Measurements from ENCODE around the gene MED22. TPM values are rescaled to one million over a fixed set of nuclear protein-coding genes. Genes with fewer than 3 reads are reported as not detected.
A peak's percentile ranks its signal among the peaks of the same experiment; 100 is the strongest.

The MED22 gene
- total and polyA plus RNA-seq, 2 of the 8 experiments (the other 6 are each of a cell fraction or from before 2014, with no cell fraction given) = 56.4 to 68.4 TPM

GRCh38 chr9:133335924-133336811 is 11.8 kb downstream of the MED22 start, which contains the start of gene SURF6 (continued):
- TF ChIP-seq BACH1 (IDR thresholded peaks at IDR 0.05; ENCODE audit: low read length) = peak; percentile 72
- TF ChIP-seq CTBP2 (IDR thresholded peaks at IDR 0.05; ENCODE audit: borderline replicate concordance, insufficient read depth, insufficient read length, low read length) = no peak
- peak; percentile 99 for TF ChIP-seq SRF (IDR thresholded peaks at IDR 0.05; ENCODE audit: low read depth, low read length)
- TF ChIP-seq RFX5 (IDR thresholded peaks at IDR 0.05; ENCODE audit: borderline replicate concordance, low read depth, low read length) = no peak
- TF ChIP-seq, protein P1, sequence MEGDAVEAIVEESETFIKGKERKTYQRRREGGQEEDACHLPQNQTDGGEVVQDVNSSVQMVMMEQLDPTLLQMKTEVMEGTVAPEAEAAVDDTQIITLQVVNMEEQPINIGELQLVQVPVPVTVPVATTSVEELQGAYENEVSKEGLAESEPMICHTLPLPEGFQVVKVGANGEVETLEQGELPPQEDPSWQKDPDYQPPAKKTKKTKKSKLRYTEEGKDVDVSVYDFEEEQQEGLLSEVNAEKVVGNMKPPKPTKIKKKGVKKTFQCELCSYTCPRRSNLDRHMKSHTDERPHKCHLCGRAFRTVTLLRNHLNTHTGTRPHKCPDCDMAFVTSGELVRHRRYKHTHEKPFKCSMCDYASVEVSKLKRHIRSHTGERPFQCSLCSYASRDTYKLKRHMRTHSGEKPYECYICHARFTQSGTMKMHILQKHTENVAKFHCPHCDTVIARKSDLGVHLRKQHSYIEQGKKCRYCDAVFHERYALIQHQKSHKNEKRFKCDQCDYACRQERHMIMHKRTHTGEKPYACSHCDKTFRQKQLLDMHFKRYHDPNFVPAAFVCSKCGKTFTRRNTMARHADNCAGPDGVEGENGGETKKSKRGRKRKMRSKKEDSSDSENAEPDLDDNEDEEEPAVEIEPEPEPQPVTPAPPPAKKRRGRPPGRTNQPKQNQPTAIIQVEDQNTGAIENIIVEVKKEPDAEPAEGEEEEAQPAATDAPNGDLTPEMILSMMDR (IDR thresholded peaks at IDR 0.05; ENCODE audit: control extremely low read depth in 1 of 3, insufficient read depth in 1 of 3, low read depth in 1 of 3, low read length in 3 of 3) = peak in 1 of 3 experiments; percentile 1; a peak in 1 of 4 replicates
- TF ChIP-seq FOSL1 (IDR thresholded peaks at IDR 0.05; ENCODE audit: insufficient read depth, low read depth, low read length) = no peak
- peak in 1 of 2 experiments; percentile 13; a peak in 1 of 3 replicates for TF ChIP-seq EP300 (IDR thresholded peaks at IDR 0.05; ENCODE audit: borderline replicate concordance in 1 of 2, low read depth in 2 of 2, low read length in 2 of 2)
- TF ChIP-seq JUND (IDR thresholded peaks at IDR 0.05; ENCODE audit: low read length) = no peak
- TF ChIP-seq YY1 (IDR thresholded peaks at IDR 0.05; ENCODE audit: low read depth, low read length) = peak; percentile 85
- TF ChIP-seq, protein P2, sequence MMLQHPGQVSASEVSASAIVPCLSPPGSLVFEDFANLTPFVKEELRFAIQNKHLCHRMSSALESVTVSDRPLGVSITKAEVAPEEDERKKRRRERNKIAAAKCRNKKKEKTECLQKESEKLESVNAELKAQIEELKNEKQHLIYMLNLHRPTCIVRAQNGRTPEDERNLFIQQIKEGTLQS (IDR thresholded peaks at IDR 0.05; ENCODE audit: insufficient read depth, low read depth, low read length) = no peak
- no peak for TF ChIP-seq SP2 (IDR thresholded peaks at IDR 0.05; ENCODE audit: low read length)
- peak; percentile 75 for TF ChIP-seq CREB1 (IDR thresholded peaks at IDR 0.05)
- peak; percentile 74 for TF ChIP-seq TBP (IDR thresholded peaks at IDR 0.05; ENCODE audit: low read depth, low read length)
- TF ChIP-seq RXRA (IDR thresholded peaks at IDR 0.05; ENCODE audit: insufficient read depth, low read depth, low read length) = no peak
- no peak for TF ChIP-seq RAD21 (IDR thresholded peaks at IDR 0.05 in 1 of 2, conservative IDR thresholded peaks at IDR 0.05 in 1 of 2; ENCODE audit: low read depth in 2 of 2, low read length in 2 of 2)
- peak; percentile 61; the same call in 1 of the 2 replicates for TF ChIP-seq POLR2AphosphoS5 (IDR thresholded peaks at IDR 0.05; ENCODE audit: low read depth, low read length)
- TF ChIP-seq EZH2 (IDR thresholded peaks at IDR 0.05; ENCODE audit: low read depth, low read length, severe bottlenecking) = no peak
- peak; percentile 79 for TF ChIP-seq SP1 (IDR thresholded peaks at IDR 0.05; ENCODE audit: low read depth, low read length)
- no peak for TF ChIP-seq CBX5 (IDR thresholded peaks at IDR 0.05; ENCODE audit: low read depth, low read length)
- TF ChIP-seq MAFK (IDR thresholded peaks at IDR 0.05; ENCODE audit: low read depth, low read length) = no peak; the same call in 1 of the 2 replicates

Data from H1 (cell line).